GM12878 (cell line): Measurements from ENCODE around the gene RAPGEF6. TPM values are rescaled to one million over a fixed set of nuclear protein-coding genes. Genes with fewer than 3 reads are reported as not detected.

Experiments
- ATF7 ChIP-seq: fragments of 450-650 bp; IDR thresholded peaks from 2 replicates; pipeline ENCODE4 v1.6.1; 2016; ENCODE audit warnings: low read depth, mild to moderate bottlenecking
- CREB1 ChIP-seq: IDR thresholded peaks from 2 replicates; pipeline ENCODE4 v1.6.1; 2012; ENCODE audit warnings: low read depth, mild to moderate bottlenecking, inconsistent platforms
- FOXK2 ChIP-seq: fragments of 450-650 bp; IDR thresholded peaks from 2 replicates; pipeline ENCODE4 v1.6.1; 2017; ENCODE audit warnings: mild to moderate bottlenecking, moderate library complexity
- IRF4 ChIP-seq: IDR thresholded peaks from 2 replicates; pipeline ENCODE4 v1.6.1; 2011; ENCODE audit warnings: low read depth, low read length
- MEF2A ChIP-seq: IDR thresholded peaks from 2 replicates; pipeline ENCODE4 v1.6.1; 2011; ENCODE audit warnings: low read depth, mild to moderate bottlenecking, low read length, moderate library complexity; ENCODE audit not compliant: insufficient read depth
- MYC ChIP-seq: IDR thresholded peaks from 2 replicates; pipeline ENCODE4 v1.6.1; 2011; ENCODE audit warnings: mild to moderate bottlenecking, low read length, moderate library complexity, inconsistent platforms; ENCODE audit not compliant: insufficient read depth, insufficient replicate concordance, insufficient read length, severe bottlenecking
- NRF1 ChIP-seq: conservative IDR thresholded peaks from 2 replicates; pipeline ENCODE4 v1.6.1; 2011; ENCODE audit warnings: mild to moderate bottlenecking, low read depth, low read length, improper control_type of control experiment
- POLR2A ChIP-seq: IDR thresholded peaks from 2 replicates; pipeline ENCODE4 v1.6.1; 2011; ENCODE audit warnings: low read depth, mild to moderate bottlenecking, low read length
- RAD21 ChIP-seq: IDR thresholded peaks from 2 replicates; pipeline ENCODE4 v1.6.1; 2011; ENCODE audit warnings: mild to moderate bottlenecking, low read depth, low read length, moderate library complexity; ENCODE audit not compliant: insufficient read depth
- RUNX3 ChIP-seq: IDR thresholded peaks from 2 replicates; pipeline ENCODE4 v1.6.1; 2012; ENCODE audit warnings: low read length, inconsistent platforms
- SREBF1 ChIP-seq: IDR thresholded peaks from 2 replicates; pipeline ENCODE4 v1.6.1; 2012; ENCODE audit warnings: mild to moderate bottlenecking, low read length
- SUZ12 ChIP-seq: fragments of 200-600 bp; sonication (generic); IDR thresholded peaks from one replicate; pipeline ENCODE4 v1.6.1; 2018; ENCODE audit warnings: antibody characterized with exemption, mild to moderate bottlenecking; ENCODE audit not compliant: unreplicated experiment
- TCF12 ChIP-seq: IDR thresholded peaks from 2 replicates; pipeline ENCODE4 v1.6.1; 2011; ENCODE audit warnings: low read depth, mild to moderate bottlenecking, low read length
- polyA plus RNA-seq, 11 experiments: library from polyadenylated mRNA; depleted of rRNA in 4 of 11; unstranded in 6 of 11; stranded (reverse) in 5 of 11; fragments of >200 nt; fragmentation: Nextera tagmentation in 4 of 11; fragmentation: Illumina TruSeq in 1 of 11; extraction: Ambion mirVana in 4 of 11; extraction: Trizol in 1 of 11; gene quantifications; 1 replicate in 1 of 11; 2 replicates in 10 of 11; pipeline versions ENCODE4 v1.2.1 to v1.2.3, GENCODE V29; 2011 to 2016; ENCODE audit warnings: inconsistent platforms in 2 of 11, missing spikeins in 2 of 11, low read depth in 1 of 11
- total RNA-seq, 4 experiments: library from RNA; depleted of rRNA in 3 of 4; stranded (reverse); fragments of >200 nt in 3 of 4; fragmentation: Illumina TruSeq in 1 of 4; extraction: Trizol in 1 of 4; gene quantifications; 2 replicates each; pipeline versions ENCODE4 v1.2.1 to v1.2.3, GENCODE V29; 2013 to 2021
- TF ChIP-seq, protein P1 (sequence below): IDR thresholded peaks from 2 replicates; pipeline ENCODE4 v1.6.1; 2012; ENCODE audit warnings: low read depth, low read length, improper control_type of control experiment
- TF ChIP-seq, protein P2 (sequence below): fragments of 450-650 bp; IDR thresholded peaks from 2 replicates; pipeline ENCODE4 v1.6.1; 2014; ENCODE audit warnings: mild to moderate bottlenecking
- TF ChIP-seq, protein P3 (sequence below): fragments of 450-650 bp; IDR thresholded peaks from 2 replicates; pipeline ENCODE4 v1.6.1; 2017; ENCODE audit warnings: borderline replicate concordance
- TF ChIP-seq, protein P4 (sequence below): IDR thresholded peaks from 2 replicates; pipeline ENCODE4 v1.6.1; 2011; ENCODE audit warnings: borderline replicate concordance, low read depth, mild to moderate bottlenecking, moderate library complexity, low read length; ENCODE audit not compliant: insufficient read depth, poor library complexity, severe bottlenecking
- TF ChIP-seq, protein P5 (sequence below): IDR thresholded peaks from 2 replicates; pipeline ENCODE4 v1.6.1; 2011; ENCODE audit warnings: borderline replicate concordance, low read depth, mild to moderate bottlenecking, moderate library complexity, mixed read lengths, low read length; ENCODE audit not compliant: insufficient read depth; ENCODE audit errors: extremely low read length
- TF ChIP-seq, protein P6 (sequence below): fragments of 450-650 bp; IDR thresholded peaks from 2 replicates; pipeline ENCODE4 v1.6.1; 2017; ENCODE audit warnings: mild to moderate bottlenecking, moderate library complexity

Gene RAPGEF6
- total and polyA plus RNA-seq, 10 of the 15 experiments (the other 5 are each of a cell fraction or from before 2014, with no cell fraction given), result 2.9 to 24.0 (median 14.2) TPM

DNA sequence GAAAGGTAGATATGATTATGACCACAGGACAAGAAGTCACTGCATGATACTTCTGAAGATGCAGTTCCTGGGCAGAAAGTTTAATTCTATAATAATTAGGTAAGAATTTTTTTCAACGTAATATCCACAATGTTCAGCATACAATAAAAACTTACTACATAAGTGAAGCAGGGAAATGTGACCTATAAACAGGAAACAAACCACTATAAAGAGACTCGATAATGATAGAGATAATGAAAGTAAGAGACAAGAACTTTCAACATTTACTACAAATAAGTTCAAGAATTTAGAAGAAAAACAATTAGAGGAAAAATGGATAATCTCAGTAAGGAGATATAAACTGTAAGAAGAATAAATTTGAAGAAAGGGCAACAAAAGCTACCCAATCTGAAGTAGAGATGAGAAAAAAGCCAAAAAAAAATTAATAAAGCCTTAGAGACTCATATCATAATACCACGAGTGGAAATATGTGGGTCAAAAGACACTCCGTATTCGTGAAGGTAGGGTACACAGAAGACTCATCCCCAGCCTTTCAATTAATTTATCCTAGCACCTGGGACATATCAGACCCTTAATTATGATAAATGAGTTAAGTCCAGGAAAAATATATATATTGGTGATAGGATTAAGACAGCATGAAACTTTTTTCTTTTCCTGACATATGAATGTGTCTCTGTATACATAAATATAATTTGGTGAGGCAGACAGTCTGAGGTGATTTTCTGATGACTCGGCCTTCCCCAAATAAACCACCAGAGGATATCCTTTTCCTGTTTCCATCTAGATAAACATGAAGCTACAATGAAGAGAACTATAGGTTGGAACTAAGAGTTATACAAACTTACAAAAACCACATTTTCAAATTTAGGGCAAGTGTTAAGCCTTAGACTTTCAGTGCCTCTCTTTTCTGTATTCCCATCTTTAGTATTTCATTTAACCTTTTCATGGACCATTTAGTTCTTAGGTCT lies 120.4 kb downstream of the RAPGEF6 start (continued):
- TF ChIP-seq, protein P1, sequence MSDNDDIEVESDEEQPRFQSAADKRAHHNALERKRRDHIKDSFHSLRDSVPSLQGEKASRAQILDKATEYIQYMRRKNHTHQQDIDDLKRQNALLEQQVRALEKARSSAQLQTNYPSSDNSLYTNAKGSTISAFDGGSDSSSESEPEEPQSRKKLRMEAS, result no peak
- TF ChIP-seq ATF7, result no peak
- no peak for TF ChIP-seq TCF12
- TF ChIP-seq RUNX3, result peak; percentile 64
- TF ChIP-seq, protein P2, sequence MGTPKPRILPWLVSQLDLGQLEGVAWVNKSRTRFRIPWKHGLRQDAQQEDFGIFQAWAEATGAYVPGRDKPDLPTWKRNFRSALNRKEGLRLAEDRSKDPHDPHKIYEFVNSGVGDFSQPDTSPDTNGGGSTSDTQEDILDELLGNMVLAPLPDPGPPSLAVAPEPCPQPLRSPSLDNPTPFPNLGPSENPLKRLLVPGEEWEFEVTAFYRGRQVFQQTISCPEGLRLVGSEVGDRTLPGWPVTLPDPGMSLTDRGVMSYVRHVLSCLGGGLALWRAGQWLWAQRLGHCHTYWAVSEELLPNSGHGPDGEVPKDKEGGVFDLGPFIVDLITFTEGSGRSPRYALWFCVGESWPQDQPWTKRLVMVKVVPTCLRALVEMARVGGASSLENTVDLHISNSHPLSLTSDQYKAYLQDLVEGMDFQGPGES, result no peak
- no peak for TF ChIP-seq FOXK2
- no peak for TF ChIP-seq MEF2A
- no peak for TF ChIP-seq SUZ12
- no peak for TF ChIP-seq MYC
- TF ChIP-seq, protein P3, sequence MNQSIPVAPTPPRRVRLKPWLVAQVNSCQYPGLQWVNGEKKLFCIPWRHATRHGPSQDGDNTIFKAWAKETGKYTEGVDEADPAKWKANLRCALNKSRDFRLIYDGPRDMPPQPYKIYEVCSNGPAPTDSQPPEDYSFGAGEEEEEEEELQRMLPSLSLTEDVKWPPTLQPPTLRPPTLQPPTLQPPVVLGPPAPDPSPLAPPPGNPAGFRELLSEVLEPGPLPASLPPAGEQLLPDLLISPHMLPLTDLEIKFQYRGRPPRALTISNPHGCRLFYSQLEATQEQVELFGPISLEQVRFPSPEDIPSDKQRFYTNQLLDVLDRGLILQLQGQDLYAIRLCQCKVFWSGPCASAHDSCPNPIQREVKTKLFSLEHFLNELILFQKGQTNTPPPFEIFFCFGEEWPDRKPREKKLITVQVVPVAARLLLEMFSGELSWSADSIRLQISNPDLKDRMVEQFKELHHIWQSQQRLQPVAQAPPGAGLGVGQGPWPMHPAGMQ, result no peak
- 0 out of 2 replicates have a peak, but pooled peaks have one; percentile 15 for TF ChIP-seq CREB1
- TF ChIP-seq, protein P4, sequence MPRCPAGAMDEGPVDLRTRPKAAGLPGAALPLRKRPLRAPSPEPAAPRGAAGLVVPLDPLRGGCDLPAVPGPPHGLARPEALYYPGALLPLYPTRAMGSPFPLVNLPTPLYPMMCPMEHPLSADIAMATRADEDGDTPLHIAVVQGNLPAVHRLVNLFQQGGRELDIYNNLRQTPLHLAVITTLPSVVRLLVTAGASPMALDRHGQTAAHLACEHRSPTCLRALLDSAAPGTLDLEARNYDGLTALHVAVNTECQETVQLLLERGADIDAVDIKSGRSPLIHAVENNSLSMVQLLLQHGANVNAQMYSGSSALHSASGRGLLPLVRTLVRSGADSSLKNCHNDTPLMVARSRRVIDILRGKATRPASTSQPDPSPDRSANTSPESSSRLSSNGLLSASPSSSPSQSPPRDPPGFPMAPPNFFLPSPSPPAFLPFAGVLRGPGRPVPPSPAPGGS, result no peak
- TF ChIP-seq RAD21, result peak; percentile 28; the same call in 1 of the 2 replicates
- TF ChIP-seq, protein P5, sequence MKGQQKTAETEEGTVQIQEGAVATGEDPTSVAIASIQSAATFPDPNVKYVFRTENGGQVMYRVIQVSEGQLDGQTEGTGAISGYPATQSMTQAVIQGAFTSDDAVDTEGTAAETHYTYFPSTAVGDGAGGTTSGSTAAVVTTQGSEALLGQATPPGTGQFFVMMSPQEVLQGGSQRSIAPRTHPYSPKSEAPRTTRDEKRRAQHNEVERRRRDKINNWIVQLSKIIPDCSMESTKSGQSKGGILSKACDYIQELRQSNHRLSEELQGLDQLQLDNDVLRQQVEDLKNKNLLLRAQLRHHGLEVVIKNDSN, result no peak
- no peak for TF ChIP-seq SREBF1
- no peak for TF ChIP-seq POLR2A
- TF ChIP-seq, protein P6, sequence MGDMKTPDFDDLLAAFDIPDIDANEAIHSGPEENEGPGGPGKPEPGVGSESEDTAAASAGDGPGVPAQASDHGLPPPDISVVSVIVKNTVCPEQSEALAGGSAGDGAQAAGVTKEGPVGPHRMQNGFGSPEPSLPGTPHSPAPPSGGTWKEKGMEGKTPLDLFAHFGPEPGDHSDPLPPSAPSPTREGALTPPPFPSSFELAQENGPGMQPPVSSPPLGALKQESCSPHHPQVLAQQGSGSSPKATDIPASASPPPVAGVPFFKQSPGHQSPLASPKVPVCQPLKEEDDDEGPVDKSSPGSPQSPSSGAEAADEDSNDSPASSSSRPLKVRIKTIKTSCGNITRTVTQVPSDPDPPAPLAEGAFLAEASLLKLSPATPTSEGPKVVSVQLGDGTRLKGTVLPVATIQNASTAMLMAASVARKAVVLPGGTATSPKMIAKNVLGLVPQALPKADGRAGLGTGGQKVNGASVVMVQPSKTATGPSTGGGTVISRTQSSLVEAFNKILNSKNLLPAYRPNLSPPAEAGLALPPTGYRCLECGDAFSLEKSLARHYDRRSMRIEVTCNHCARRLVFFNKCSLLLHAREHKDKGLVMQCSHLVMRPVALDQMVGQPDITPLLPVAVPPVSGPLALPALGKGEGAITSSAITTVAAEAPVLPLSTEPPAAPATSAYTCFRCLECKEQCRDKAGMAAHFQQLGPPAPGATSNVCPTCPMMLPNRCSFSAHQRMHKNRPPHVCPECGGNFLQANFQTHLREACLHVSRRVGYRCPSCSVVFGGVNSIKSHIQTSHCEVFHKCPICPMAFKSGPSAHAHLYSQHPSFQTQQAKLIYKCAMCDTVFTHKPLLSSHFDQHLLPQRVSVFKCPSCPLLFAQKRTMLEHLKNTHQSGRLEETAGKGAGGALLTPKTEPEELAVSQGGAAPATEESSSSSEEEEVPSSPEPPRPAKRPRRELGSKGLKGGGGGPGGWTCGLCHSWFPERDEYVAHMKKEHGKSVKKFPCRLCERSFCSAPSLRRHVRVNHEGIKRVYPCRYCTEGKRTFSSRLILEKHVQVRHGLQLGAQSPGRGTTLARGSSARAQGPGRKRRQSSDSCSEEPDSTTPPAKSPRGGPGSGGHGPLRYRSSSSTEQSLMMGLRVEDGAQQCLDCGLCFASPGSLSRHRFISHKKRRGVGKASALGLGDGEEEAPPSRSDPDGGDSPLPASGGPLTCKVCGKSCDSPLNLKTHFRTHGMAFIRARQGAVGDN, result no peak
- TF ChIP-seq NRF1, result no peak
- no peak for TF ChIP-seq IRF4
